Progenitor cell of endocrine pancreas (in vitro differentiated cells): ENCODE results near the gene CEP112. TPM values are rescaled to one million over a fixed set of nuclear protein-coding genes. Genes with fewer than 3 reads are reported as not detected.

Experiments
- DNase-seq: peaks from one replicate; pipeline ENCODE4 v3.0.0; 2021; ENCODE audit warnings: low spot score; ENCODE audit not compliant: unreplicated experiment
- H3K27ac Mint-ChIP-seq: 2 replicates; pipeline ENCODE4 v1.8.0; 2021; ENCODE audit warnings: mild to moderate bottlenecking, moderate library complexity, mixed read lengths
- H3K27me3 Mint-ChIP-seq: 2 replicates; pipeline ENCODE4 v1.8.0; 2021; ENCODE audit warnings: mixed read lengths
- H3K36me3 Mint-ChIP-seq: 2 replicates; pipeline ENCODE4 v1.8.0; 2022; ENCODE audit warnings: mixed read lengths; ENCODE audit not compliant: insufficient read depth
- H3K4me1 Mint-ChIP-seq: 2 replicates; pipeline ENCODE4 v1.8.0; 2021; ENCODE audit warnings: low read depth, mixed read lengths
- H3K4me3 Mint-ChIP-seq: 2 replicates; pipeline ENCODE4 v1.8.0; 2021; ENCODE audit warnings: low read depth, mild to moderate bottlenecking, moderate library complexity, mixed read lengths
- H3K9me3 Mint-ChIP-seq: 2 replicates; pipeline ENCODE4 v1.8.0; 2021; ENCODE audit warnings: low read depth, mixed read lengths
- total RNA-seq: library from RNA; stranded (reverse); gene quantifications from 2 replicates; pipeline ENCODE4 v1.2.1, GENCODE V29; 2021
- TF ChIP-seq, protein P1 (sequence below): fragments of 200-600 bp; sonication (generic); IDR thresholded peaks from one replicate; pipeline ENCODE4 v1.5.0; 2021; ENCODE audit warnings: antibody characterized with exemption, mild to moderate bottlenecking; ENCODE audit not compliant: unreplicated experiment

The CEP112 gene
- total RNA-seq, 1 donor from 2014 or later: 24.3 TPM

DNA sequence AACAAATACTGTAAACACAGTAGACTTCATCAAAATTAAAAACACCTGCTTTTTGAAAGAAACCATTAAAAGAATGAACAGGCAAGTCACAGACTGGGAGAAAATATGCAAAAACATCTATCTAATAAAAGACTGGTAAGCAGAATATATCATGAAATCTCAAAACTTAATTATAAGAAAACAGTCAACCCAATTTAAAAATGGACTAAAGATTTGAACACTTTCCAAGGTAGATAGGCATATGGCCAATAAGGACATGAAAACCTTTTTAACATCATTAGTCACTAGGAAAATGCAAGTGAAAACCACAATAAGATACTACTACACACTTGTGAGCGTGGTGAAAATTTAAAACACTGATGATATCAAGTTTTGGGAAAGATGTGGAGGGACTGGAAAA, 218.7 kb downstream of the CEP112 start:
- H3K27ac Mint-ChIP-seq: no peak overlapping the region
- no peak overlapping the region for H3K4me3 Mint-ChIP-seq
- TF ChIP-seq, protein P1, sequence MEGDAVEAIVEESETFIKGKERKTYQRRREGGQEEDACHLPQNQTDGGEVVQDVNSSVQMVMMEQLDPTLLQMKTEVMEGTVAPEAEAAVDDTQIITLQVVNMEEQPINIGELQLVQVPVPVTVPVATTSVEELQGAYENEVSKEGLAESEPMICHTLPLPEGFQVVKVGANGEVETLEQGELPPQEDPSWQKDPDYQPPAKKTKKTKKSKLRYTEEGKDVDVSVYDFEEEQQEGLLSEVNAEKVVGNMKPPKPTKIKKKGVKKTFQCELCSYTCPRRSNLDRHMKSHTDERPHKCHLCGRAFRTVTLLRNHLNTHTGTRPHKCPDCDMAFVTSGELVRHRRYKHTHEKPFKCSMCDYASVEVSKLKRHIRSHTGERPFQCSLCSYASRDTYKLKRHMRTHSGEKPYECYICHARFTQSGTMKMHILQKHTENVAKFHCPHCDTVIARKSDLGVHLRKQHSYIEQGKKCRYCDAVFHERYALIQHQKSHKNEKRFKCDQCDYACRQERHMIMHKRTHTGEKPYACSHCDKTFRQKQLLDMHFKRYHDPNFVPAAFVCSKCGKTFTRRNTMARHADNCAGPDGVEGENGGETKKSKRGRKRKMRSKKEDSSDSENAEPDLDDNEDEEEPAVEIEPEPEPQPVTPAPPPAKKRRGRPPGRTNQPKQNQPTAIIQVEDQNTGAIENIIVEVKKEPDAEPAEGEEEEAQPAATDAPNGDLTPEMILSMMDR: no peak
- H3K4me1 Mint-ChIP-seq: peaks cover 2% of the 10 kb centered on the region
- H3K36me3 Mint-ChIP-seq: no peaks in the 10 kb centered on the region
- H3K9me3 Mint-ChIP-seq: no peaks in the 10 kb centered on the region
- no peak for DNase-seq
- no peaks in the 10 kb centered on the region for H3K27me3 Mint-ChIP-seq

DNA sequence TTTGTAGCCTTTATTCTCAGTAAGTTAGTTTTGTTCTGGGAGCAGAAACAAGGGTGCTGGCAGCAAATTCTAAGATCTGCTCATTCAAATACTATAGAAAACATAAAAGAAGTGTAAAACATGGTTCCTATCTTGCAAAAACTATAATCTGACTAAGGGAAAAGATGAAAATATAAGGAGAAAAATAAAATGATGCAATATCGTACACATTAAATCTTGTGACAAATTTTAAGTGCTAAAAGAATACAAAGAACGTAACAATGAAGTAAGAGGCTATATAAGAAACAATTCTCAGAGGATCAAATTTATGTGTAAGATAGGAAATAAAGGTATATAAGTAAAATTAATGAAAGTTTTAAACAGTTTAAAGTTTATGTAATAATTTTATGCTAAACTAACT, 224.6 kb downstream of the CEP112 start:
- H3K4me3 Mint-ChIP-seq: no peak overlapping the region
- H3K27ac Mint-ChIP-seq: no peak overlapping the region
- H3K27me3 Mint-ChIP-seq: no peaks in the 10 kb centered on the region
- H3K4me1 Mint-ChIP-seq: no peaks in the 10 kb centered on the region
- DNase-seq: no peak
- H3K9me3 Mint-ChIP-seq: peaks cover 6% of the 10 kb centered on the region
- TF ChIP-seq, protein P1: no peak
- H3K36me3 Mint-ChIP-seq: peaks cover 5% of the 10 kb centered on the region

DNA sequence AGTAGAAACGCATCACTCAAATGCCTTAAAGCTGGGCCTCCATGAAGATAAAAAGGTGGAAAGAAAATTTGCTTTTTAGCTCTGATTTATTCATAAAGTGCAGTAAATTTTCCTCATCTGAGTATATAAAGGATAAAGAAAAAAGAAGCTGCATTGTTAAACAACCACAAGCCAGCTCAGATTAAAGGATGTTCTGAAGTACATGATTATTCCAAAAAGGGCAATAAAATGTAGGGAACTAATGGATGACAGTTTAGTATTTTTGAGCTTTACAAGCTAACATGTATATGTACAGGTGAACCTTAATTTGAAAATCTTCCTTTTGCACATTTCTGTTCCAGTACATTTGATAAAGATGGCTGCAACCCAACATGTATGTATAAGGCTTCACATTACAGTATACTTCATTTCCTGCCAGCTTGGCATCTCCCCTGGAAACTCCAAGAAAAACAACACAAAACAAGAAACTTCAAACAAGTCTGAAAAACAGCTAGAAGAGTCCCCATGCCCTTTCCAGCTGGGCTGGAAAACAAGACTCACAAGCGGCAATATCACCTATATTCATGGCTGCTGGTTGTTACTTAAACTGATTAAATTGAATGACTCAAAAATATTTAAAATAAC, 225.7 kb downstream of the CEP112 start:
- no peak overlapping the region for H3K4me3 Mint-ChIP-seq
- peaks cover 2% of the 10 kb centered on the region for H3K4me1 Mint-ChIP-seq
- H3K9me3 Mint-ChIP-seq: peaks cover 9% of the 10 kb centered on the region
- H3K36me3 Mint-ChIP-seq: peaks cover 5% of the 10 kb centered on the region
- H3K27me3 Mint-ChIP-seq: no peaks in the 10 kb centered on the region
- H3K27ac Mint-ChIP-seq: no peak overlapping the region
- TF ChIP-seq, protein P1: no peak
- DNase-seq: no peak

DNA sequence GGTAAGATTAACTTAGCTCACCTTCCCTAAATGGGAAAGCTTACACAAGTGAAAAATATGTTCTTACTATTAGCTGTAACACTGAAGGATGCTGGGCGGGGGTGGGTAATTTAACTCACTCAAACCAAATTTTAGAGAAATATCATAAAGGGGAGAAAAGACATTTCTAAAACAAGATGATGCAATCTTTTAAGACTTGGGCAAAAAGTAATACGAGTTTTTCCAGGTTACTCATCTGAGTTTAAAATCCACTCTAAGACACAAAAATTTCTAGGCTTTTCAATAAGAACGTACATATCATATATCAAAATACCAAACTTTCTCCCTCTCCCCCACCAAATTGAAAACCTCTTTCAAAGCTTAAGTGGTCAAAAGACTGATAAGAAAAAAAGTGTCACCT, 228.8 kb downstream of the CEP112 start:
- Mint-ChIP-seq H3K4me1 (peaks cover 2% of the 10 kb centered on the region), H3K9me3 (peaks cover 9% of the 10 kb centered on the region), H3K27me3 (no peaks in the 10 kb centered on the region), H3K36me3 (peaks cover 5% of the 10 kb centered on the region), H3K27ac (no peak overlapping the region), H3K4me3 (no peak overlapping the region)
- TF ChIP-seq, protein P1: no peak
- DNase-seq: no peak

DNA sequence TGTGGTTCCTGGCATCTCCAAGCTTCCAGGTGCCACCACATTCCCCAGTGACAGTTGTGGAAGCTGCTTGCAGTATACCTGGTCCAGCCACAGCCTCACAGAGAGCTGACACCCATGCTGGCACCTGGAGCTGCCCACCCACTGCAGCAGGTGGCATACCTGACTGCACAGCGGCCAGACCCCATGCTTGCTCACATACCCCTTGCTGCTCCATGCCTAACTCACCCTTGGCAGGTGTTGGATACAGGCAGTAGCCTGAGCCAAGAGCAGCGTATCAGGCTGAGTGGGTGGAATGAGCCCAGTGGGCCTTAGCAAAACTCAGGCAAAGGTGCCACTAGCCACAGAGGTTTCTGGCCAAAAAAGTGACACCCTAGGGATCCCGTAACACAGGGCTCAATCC, 232.3 kb downstream of the CEP112 start:
- TF ChIP-seq, protein P1: no peak
- peaks cover 2% of the 10 kb centered on the region for H3K4me1 Mint-ChIP-seq

More for the DNA sequence above, 232.3 kb downstream of the CEP112 start:
- Mint-ChIP-seq H3K9me3 (peaks cover 14% of the 10 kb centered on the region), H3K27ac (no peak overlapping the region), H3K36me3 (peaks cover 11% of the 10 kb centered on the region), H3K4me3 (no peak overlapping the region), H3K27me3 (no peaks in the 10 kb centered on the region)
- DNase-seq: no peak
